A549 treated with RU486 at 1 μM for 4 hours (cell line): ENCODE measurements around the gene PLAC8L1. TPM values are rescaled to one million over a fixed set of nuclear protein-coding genes. Genes with fewer than 3 reads are reported as not detected.

Source experiments
- total RNA-seq: library from RNA; stranded (reverse); fragments of 200-300 nt; extraction: Qiagen RNA extraction; gene quantifications from 5 replicates; pipeline ENCODE4 v1.2.3, GENCODE V29; 2022; ENCODE audit warnings: low read depth

Gene PLAC8L1, protein sequence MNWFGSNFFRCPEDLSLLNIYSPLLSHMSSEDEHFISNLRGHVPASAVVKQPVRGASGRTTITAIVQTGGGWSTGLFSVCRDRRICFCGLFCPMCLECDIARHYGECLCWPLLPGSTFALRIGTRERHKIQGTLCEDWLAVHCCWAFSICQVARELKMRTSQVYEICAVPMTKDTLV
- total RNA-seq, result 0.29 TPM in 1 of 5 replicates, not detected in the others

DNA sequence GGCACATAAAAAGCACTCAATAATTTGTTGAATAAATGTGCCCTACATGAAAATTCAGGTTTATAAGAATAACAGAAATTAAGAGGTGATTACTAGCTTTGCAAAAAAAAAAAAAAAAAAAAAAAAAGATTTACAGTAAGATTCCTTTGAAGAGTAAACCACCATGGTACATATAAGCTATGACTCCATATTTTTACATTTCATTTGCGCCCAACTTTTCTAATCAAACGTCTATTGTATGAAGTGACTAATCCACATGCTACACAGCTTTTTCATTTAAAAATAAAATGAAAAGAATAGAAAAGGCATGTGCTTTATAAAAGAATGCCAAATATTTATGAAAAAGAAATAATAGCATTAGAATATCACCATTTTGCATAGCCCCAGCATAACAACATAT, at the start of gene PLAC8L1:
PLAC8L1 (minus strand) TSS at position 101 of the 400 bp plus-strand sequence. CDS start 1,266 bp downstream, outside the sequence.

Other genes with a start within 250 kb of the PLAC8L1 start
- gene GRXCR2, start 232.6 kb downstream of the PLAC8L1 start, total RNA-seq, result not detected in 5 replicates
- 2.9 to 3.8 TPM (median 3.2 TPM) in 5 replicates for gene SH3RF2, start 169.0 kb downstream of the PLAC8L1 start, total RNA-seq
- gene LARS1, start 77.1 kb upstream of the PLAC8L1 start, total RNA-seq, result 55.1 to 62.0 TPM (median 55.9 TPM) in 5 replicates
- 5.3 to 14.9 TPM (median 13.2 TPM) in 5 replicates for gene RBM27, start 98.0 kb upstream of the PLAC8L1 start, total RNA-seq
- gene POU4F3, start 233.3 kb upstream of the PLAC8L1 start, total RNA-seq, result 0.09 to 0.17 TPM (median 0.14 TPM) in 4 of 5 replicates, not detected in the other